ENCODE results near the gene ZNF488.
A peak's percentile ranks its signal among the peaks of the same experiment; 100 is the strongest.

Gene ZNF488

GRCh38 chr10:47369251-47369894, 14.7 kb downstream of the ZNF488 start:
- TF ChIP-seq CTCF (IDR thresholded peaks at IDR 0.05; ENCODE audit: insufficient read depth, missing control alignments): no peak
- peak; percentile 11 for DNase-seq (ENCODE audit: insufficient read length, low spot score)
- FAIRE-seq: no peak

DNA sequence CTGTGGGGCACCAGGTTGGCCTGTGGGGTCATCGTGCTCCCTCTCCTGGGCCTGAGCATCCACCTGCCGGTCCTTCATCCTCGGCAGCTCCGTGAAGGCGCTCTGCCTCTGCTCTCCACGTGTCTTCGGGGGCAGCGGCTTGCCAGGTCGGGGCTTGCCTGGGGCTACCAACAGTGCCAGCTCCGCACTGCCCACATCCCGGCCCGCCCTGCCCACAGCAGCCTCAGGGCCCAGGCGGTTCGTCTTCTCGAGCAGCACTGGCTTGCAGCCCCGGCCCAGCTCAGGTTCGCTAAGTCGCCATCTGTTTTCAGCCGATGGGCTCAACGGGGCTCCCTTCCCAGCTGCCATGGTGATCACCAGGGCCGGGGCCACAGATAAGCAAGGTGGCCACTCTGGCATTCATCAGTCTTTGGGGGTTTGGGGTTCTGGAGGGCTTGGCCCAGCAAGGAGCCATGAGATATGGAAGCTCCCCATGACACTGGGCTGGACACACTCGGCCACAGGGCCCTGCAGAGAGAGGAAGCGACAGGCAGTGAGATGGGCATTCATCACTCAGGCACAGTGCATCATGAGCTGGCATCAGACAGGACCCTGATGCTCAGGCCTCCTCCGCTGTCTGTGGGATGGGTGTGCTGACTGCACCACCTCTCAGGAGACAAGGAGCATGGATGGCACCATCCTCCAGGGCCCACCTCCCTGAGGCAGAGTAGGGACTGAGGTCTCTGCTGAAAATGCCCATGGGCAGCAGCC, 15.5 kb downstream of the ZNF488 start:
- DNase-seq (ENCODE audit: insufficient read length, low spot score) (peak; percentile 17), FAIRE-seq (no peak)
- no peak for TF ChIP-seq CTCF (IDR thresholded peaks at IDR 0.05; ENCODE audit: insufficient read depth, missing control alignments)

GRCh38 chr10:47367646-47368045, 16.4 kb downstream of the ZNF488 start:
- no peak for DNase-seq (ENCODE audit: insufficient read length, low spot score)
- TF ChIP-seq CTCF (IDR thresholded peaks at IDR 0.05; ENCODE audit: insufficient read depth, missing control alignments): no peak
- FAIRE-seq: no peak

DNA sequence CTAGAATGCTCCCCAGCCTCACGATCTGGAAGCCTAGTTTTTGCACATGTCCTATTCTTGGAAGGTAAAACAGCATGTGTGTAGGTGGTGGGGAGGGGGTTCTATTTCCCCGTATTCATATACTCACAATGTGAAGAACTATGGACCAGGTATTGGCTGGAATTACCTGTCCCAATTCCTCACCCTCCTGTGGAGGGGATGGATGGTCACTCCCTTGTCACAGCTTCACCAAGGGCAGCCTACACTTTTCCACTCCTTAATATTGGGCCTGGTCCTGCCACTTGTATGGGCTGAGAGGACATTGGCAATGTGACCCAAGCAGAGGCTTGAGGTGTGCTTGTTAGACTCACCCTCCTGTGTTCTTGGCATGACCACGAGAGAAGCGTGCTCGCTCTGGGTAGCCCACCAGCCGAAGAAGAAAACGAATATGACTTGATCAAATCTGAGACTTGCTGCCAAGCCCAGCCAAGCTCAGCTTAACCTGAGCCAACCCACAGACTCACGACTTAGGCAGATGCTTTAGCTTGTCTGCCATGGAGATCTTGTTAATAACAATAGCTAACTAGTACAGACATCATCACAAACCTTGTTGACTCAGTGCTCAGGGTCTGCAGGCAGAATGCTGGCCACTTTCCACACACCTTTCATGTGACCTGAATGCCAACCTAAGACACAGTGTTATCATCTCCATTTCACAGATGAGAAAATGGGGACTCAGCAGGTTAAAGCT, 17.2 kb downstream of the ZNF488 start:
- TF ChIP-seq CTCF (IDR thresholded peaks at IDR 0.05; ENCODE audit: insufficient read depth, missing control alignments): no peak
- DNase-seq (ENCODE audit: insufficient read length, low spot score) (peak; percentile 6), FAIRE-seq (no peak)

DNA sequence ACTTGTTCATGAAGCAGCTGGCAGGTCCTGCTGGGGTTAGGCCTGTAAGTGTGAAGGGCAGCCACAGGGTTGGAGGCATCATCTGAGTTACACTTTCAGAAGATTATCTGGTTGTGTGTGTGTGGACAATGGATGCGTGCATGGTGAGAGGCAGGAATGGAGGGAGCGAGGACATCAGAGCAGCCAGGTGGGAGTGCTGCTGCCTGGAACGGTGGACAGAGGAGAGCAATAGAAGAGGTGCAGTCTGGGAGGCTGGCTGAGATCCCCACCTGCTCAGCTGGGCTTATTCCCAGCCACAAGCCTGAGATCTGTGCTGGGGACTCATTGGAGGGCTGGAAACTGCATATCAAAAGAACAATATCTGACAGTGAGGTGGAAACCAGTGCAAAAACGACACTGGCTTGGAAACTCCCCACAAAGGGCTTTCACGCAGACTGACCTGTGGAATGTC, 17.9 kb downstream of the ZNF488 start:
- DNase-seq (ENCODE audit: insufficient read length, low spot score) (no peak), FAIRE-seq (no peak)
- no peak for TF ChIP-seq CTCF (IDR thresholded peaks at IDR 0.05; ENCODE audit: insufficient read depth, missing control alignments)

GRCh38 chr10:47365431-47366180, 18.5 kb downstream of the ZNF488 start:
- DNase-seq (ENCODE audit: insufficient read length, low spot score): no peak
- no peak for FAIRE-seq

More at GRCh38 chr10:47365431-47366180, 18.5 kb downstream of the ZNF488 start:
- TF ChIP-seq CTCF (IDR thresholded peaks at IDR 0.05; ENCODE audit: insufficient read depth, missing control alignments): no peak

All from D721Med (cell line).